HG03175 (cell line): ENCODE measurements around the gene APOOL.
"Not testable (repeated sequence)": the region's sequence is repeated elsewhere in the genome, so short reads cannot be mapped to it uniquely, and the experiment has no call there.

Experiments used
- ATAC-seq: cut with Tn5 transposase; IDR thresholded peaks from one replicate; pipeline ENCODE4 v1.9.1; 2021; ENCODE audit warnings: mild to moderate bottlenecking, moderate library complexity; ENCODE audit not compliant: unreplicated experiment

The APOOL gene, protein sequence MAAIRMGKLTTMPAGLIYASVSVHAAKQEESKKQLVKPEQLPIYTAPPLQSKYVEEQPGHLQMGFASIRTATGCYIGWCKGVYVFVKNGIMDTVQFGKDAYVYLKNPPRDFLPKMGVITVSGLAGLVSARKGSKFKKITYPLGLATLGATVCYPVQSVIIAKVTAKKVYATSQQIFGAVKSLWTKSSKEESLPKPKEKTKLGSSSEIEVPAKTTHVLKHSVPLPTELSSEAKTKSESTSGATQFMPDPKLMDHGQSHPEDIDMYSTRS

DNA sequence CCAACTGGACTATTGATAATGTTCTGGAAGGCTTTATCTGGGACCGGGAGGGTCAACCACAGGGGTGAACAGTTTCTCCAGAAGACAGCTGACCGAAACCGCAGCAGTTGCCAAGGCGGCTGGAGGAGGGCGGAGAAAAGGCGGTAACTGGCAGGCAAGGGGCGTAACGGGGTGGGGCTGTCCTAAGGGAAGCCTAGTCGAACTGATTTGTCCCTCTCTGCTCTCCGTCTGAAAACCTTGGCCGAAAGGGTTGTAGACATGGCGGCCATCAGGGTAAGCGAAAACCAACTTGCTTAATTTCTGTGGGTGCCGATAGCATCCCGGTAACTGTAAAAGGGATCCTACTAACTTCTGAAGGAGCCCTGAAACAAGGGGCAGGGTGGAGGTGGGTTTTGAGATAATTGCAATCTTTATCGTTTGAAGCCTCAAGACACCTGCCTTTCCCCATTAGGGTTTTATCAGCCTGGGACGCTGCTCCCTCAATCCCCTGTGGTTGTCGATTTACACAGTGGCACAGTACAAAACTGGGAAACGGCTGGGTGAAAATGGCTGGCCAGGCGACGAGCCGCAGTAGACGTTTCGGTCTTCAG is at the start of gene APOOL:
Gene APOOL (plus strand): TSS at position 223 of the 590 bp plus-strand sequence. CDS start 36 bp downstream, at position 259.
- peak; percentile 95 for ATAC-seq

DNA sequence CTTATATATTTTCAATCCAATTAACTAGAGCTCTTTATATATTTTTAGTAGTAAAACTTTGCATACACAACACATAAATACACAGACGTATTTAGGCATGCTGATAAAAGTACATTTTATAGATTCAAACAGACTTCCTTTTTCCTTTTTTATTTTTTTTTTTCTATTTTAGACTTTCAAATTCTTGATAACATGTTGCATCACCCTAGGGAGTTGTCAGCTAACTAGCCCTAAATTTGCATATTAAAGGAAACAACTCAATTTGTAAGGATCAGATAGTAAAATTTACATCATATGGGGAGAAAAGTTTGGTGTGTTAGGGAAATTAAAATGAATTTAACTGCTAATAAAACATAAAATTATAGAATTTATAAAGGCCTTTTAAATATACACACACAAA is 47.4 kb upstream of the APOOL start:
- ATAC-seq: no peak

DNA sequence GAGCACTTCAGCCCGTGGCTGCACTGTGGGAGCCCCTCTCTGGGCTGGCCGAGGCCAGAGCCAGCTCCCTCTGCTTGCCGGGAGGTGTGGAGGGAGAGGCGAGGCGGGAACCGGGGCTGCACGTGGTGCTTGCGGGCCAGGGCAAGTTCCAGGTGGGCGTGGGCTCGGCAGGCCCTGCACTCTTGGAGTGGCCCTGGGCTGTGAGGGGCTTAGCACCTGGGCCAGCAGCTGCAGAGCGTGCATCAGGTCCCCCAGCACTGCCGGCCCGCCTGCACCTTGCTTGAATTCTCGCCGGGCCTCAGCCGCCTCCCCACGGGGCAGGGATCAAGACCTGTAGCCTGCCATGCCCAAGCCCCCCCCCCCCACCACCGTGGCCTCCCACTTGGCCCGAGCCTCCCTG is 28.9 kb upstream of the APOOL start:
- no peak for ATAC-seq

DNA sequence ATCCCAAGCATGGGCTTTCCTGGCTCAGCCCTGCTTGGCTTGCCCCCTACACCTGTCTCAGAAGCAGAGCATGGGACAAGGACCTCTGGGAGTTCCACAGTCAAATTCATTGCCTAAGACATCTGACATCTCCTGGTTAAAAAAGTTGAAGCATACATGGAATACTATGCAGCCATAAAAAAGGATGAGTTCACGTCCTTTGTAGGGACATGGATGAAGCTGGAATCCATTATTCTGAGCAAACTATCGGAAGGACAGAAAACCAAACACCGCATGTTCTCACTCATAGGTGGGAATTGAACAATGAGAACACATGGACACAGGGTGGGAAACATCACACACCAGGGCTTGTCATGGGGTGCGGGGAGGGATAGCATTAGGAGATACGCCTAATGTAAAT is 11.9 kb upstream of the APOOL start:
- ATAC-seq: not testable (repeated sequence)

DNA sequence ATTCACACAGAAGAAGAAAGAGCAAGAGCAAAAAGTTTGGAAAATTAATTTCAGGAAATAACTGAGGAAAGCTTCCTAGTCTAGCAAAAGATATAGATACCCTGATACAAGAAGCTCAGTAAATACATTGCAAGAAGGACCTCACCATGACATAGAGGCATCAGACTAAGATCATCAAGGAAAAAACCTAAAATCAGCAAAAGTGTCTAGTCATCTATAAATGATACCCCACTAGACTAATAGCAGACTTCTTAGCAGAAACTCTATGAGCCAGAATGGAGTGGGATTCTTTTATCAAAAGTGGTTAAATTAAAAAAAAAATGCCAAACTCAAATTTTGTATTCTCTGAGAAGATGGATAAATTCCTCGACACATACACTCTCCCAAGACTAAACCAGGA is 10.5 kb upstream of the APOOL start:
- ATAC-seq: no peak

DNA sequence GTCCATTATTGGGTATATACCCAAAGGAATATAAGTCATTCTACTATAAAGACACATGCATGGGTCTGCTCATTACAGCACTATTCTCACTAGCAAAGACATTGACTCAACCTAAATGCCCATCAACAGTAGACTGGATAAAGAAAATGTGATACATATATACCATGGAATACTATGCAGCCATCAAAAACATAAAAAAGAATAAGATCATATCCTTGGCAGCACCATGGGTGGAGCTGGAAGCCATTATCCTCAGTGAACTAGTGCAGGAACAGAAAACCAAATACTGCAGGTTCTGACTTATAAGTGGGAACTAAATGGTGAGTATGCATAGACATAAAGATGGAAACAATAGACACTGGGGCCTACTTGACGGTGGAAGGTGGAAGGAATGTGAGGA is 2.3 kb upstream of the APOOL start:
- ATAC-seq: no peak

DNA sequence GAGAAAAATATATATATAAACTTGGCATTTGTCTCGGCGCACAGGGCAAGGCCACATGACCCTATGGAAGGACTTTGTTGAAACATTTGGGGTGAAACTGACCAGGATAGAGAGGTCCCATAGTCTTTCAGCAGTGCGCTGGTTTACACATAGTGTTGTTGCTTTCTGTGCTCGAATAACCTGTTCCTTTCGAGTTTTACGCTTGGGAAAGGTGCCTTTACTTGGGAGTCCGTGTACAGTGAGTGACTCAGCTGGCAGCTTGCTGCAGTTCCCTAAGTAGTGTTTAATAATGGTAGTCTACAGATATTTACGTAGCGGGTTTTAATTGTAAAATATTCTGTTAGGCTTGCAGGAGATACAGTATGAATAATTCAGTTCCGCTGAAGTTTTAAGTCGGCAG is 578 bp downstream of the APOOL start:
- peak; percentile 6 for ATAC-seq

DNA sequence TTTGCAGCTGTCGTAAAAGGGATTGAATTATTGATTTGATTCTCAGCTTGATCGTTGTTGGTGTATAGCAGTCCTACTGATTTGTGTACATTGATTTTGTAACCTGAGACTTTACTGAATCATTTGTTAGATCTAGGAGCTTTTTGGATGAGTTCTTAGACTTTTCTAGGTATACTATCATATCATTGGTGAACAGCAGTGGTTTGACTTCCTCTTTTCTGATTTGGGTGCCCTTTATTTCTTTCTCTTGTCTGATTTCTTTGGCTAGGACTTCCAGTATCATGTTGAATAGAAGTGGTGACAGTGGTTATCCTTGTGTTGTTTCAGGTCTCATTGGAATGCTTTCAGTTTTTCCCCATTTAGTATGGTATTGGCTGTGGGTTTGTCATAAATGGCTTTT is 8.4 kb downstream of the APOOL start:
- ATAC-seq: no peak

DNA sequence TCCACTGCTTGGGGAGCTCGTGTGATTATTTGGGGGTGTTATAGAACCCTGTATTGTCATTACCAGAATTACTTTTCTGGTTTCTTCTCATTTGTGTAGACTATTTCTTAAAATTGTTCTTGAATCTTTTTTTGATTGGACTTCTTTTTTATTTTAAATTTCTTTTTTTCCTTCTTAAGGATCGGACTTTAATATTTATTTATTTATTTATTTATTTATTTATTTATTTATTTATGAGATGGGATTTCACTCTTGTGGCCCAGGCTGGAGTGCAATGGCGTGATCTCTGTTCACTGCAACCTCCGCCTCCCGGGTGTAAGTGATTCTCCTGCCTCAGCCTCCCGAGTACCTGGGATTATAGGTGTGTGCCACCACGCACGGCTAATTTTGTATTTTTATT is 11.7 kb downstream of the APOOL start:
- ATAC-seq: not testable (repeated sequence)

DNA sequence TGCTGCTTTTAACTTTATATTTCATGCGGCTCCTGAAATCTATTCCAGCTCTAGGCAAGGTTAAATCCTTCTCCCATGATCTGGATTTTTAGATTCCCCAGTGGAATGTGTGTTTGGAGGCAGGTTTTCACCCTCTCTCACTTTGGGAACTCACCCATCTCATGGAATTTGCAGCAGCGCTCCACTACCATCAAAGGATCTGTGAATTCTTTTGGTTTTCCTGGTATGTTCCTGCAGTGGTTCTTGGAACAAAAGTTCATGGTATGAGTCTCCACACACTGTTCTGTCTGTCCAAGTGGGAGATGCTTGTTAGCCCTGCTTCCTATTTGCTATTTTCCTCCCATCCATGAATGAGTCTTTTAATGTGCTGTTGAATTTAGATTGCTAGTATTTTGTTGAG is 14.0 kb downstream of the APOOL start:
- no peak for ATAC-seq

DNA sequence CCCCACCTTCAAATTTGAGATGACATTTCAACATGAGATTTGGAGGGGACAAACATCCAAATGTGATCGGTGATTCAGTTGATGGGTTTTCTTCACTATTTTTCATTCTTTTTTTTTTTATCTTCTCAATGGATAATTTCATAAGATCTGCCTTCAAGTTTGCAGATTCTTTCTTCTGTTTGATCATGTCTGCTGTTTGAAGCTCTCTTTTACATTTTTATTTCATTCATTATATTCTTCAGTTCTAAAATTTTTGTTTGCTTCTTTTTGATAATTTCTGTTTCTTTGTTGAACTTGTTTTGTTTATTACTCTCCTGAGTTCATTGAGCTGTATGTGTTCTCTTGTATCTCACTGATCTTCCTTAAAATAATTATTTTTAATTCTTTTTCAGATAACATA is 14.8 kb downstream of the APOOL start:
- no peak for ATAC-seq

DNA sequence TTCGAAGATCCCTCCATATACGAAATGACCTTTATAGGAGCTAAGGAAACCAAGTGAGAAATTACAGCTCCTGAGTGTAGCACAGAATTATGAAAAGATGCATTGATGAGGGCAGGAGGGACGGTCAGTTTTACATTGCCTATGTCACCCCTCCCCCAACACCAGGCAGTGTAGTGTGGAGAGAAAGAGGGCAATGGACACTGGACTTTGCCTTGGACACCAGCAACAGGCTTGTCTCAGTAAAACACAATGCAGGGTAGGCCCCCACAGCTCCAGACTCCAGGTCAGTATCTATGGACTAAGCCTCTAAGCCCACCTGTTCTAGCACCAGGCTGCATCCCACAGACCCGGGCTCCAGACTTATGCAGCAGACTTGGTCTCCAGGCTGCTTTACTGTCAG is 16.5 kb downstream of the APOOL start:
- no peak for ATAC-seq

DNA sequence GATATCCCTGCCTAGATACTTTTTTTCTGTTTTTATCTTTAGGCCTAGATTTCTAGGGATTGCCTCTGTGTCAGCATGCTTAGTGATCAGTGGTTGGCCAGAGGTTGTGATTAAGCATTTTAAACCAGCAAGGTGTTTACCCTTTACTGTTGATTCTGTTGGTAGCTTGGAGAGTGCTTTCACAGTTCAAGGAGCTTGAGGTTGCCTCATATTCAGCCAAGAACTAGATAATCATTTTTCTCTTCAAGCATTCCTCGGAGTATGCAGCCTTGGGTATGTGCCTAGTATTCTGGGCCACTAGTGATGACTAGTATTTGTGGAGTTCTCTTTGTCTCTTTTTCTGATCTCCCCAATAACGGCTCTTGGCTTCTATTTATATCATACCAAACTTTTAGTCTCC is 20.4 kb downstream of the APOOL start:
- no peak for ATAC-seq

DNA sequence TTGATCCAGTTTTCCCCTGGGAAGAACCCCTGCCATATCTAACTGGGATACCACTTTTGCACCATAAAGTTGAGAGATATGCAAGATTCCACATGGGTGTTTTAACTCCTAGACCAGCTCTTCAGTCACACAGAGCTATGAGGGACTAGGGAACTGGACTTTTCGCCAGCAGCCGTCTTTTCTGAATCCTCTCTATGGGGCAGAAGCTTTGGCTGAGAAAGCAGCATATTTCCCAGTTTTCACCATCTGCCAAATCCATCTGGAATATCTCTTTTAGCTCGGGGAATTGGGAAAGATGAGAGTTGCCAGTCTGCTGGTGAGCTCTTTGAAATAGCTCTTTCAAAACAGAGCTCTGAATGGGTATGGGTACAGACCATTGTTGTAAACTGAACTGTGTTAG is 20.9 kb downstream of the APOOL start:
- ATAC-seq: no peak

DNA sequence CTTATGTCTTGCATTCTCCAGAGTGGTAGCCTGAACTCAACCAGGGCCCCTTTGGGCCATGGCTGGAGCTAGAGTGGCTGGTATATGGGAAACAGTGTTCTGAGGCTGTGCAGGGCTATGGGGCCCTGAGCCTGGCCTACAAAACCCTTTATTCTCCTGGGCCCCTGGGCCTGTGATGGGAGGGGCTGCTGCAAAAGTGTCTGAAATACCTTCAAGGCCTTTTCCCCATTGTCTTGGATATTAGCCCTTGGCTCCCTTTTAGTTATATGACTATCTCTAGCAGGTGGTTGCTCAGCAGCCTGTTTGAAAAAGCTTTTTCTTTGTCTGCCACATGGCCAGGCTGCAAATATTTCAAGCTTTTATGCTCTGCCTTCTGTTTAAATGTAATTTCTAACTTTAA is 22.5 kb downstream of the APOOL start:
- no peak for ATAC-seq

DNA sequence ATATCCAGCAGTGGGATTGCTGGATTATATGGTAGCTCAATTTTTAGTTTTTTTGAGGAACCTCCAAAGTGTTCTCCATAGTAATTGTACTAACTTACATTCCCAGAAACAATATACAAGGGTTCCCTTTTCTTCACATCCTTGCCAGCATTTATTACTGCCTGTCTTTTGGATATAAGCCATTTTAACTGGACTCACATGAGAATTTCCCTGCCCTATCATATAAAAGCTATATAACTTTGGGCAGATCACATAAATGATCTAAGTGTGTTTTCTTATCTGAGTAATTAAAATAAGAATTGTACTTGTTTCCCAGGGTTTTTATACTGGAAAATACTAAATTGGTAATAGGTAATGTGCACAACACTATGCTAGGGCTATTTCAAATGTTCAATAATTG is 25.4 kb downstream of the APOOL start:
- no peak for ATAC-seq

DNA sequence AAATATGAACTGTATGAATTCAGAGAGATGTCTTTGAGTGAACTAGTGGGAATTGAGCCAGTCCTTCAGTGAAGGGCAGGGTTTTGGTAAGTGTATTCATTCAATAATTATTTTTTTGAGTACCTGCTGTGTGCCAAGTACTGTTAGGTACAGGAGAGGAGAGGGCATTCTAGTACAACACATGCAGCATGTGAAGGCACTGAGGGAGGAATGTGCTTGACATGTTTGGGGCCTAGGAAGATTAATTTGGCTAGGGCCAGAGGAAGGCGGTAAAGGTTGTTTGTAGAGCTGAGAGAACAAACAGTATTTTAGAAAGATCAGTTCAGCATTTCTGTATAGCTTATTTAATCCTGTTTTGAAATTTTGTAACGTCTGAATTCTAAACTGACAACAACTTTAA is 27.8 kb downstream of the APOOL start:
- no peak for ATAC-seq

DNA sequence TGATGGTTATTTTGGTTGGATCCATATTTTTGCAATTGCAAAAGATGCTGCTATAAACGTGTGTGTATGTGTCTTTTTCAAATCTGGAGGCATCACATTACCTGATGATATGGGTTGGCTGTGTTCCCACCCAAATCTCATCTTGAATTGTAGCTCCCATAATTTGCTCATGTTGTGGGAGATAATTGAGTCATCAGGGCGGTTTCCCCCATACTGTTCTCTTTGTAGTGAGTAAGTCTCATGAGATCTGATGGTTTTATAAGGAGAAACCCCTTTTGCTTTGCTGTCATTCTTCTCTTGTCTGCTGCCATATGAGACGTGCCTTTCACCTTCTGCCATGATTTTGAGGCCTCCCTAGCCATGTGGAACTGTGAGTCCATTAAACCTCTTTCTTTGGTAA is 33.4 kb downstream of the APOOL start:
- no peak for ATAC-seq

DNA sequence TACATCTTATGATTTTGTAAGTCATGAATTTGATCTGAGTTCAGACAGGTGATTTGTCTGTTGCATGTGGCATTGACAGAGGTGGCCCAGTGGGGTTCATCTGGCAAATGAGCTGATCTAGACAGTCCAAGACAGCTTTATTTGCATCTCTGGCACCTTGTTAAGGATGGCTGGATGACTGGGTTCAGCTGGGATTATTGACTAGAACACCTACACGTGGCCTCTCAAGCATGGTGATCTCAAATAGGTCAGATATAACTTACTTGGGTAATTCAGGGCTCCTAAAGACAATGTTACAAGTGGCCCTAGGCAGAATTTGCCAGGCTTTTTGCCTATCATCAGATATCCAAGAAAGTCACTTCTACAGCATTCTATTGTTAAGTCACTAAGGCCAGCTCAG is 48.0 kb downstream of the APOOL start:
- no peak for ATAC-seq

DNA sequence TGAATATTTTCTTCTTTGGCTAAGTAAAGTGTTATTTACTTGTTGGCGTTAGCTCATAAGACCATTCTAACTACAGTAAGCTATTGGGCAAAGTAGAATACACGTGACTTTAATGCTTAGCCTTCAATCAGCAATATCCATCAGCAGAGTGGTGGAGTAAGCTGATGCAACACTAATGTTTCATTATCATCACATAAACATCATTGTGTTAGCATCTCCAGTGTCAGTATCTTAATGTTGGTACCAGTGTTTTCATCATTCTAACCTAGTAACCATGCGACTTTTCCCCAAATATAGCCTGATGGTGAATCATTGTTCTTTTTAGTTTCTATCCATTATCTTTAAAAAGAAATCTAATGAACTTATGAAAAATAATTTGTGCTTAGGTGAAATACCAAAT is 48.5 kb downstream of the APOOL start:
- no peak for ATAC-seq

DNA sequence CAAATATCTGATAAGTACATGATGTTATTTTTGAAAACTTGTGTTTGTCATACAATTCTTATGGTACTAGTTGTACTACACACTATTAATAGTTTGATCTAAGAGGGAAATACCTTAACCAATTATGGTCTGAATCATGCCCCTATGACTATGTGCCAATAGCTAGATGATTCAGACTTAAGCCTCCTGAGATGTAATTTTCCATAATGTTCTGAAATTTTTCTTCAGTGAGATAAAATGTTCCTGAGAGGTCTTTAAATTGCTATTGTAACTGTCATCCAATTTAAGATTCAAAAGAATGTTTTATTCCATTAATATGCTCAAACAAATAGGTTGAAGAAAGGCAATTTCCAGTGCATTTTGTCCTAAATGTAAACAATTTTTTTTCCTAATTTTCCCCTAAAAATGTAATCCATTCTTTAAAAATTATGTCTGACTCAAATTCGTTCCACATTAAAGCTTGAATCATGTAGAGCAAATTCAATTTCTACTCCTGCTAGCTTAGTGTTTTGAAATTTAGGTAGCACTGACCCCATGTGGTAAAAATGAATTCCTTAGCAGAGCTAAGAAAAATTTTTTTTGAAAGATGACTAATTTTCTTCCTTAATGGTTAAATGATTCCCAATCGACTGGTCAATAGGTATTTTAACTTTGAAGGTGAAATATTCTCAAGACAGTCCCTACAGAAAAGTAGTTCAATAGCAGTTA is 49.1 kb downstream of the APOOL start:
- no peak for ATAC-seq

DNA sequence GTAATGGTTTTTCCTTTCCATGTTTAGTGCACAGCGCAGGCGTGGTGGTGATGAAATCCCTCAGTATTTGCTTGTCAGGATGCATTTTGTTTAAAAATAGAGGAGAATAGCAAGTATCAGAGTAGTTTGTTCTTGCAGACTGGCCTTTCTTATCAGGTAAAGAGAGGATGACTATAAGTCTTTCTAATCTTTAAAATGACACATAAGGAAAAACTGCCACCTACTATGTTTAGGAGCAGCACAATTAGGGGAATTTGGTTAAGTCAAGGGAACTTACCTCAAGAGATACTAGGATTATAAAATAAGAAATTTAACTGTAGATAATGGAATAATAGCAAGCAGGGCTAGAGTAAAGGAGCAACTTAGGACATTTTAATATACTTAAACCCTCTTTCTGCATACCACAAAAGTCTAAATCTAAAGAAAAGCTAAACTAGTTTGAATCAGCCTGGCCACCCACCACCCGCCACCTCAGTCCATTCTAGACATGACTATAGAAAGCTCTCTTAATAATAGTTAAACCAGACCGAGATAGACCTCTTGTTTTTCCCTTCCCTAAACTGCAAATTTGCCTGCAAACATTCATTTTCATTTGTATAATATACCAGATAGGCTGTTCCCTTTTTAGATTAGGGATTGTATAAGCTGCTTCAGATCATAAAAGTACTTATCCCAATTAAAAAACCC is 62.0 kb downstream of the APOOL start:
- peak; percentile 74 for ATAC-seq
